H4 (cell line): Measurements from ENCODE around the gene PIM3. TPM values are rescaled to one million over a fixed set of nuclear protein-coding genes. Genes with fewer than 3 reads are reported as not detected.

ENCODE experiments used
- DNase-seq: peaks from one replicate; pipeline ENCODE4 v3.0.0-alpha.2; 2015; ENCODE audit warnings: low spot score
- total RNA-seq: library from RNA; depleted of rRNA; stranded (reverse); fragments of >200 nt; shearing (Covaris generic); gene quantifications from 2 replicates; pipeline ENCODE4 v1.2.3, GENCODE V29; 2014

Gene PIM3
- total RNA-seq, 1 experiment from 2014 or later, result 18.6 TPM

DNA sequence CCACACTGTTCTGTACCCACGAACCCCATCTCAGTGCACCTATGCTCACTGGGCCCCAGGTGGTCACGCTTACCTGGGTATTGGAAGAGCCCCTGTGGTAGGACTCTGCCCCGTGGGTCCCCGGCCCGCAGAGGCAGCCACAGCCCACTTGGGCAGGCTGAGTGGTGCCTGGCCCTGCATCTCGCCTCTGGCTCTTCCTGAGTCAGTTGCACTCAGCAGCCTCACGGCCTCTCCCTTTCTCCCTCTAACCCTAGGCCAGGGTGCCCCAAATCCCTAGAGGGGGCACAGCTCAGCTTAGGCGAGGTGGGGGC, 32.4 kb upstream of the PIM3 start:
- no peak for DNase-seq

GRCh38 chr22:49928555-49929210, 31.9 kb upstream of the PIM3 start:
- no peak for DNase-seq

DNA sequence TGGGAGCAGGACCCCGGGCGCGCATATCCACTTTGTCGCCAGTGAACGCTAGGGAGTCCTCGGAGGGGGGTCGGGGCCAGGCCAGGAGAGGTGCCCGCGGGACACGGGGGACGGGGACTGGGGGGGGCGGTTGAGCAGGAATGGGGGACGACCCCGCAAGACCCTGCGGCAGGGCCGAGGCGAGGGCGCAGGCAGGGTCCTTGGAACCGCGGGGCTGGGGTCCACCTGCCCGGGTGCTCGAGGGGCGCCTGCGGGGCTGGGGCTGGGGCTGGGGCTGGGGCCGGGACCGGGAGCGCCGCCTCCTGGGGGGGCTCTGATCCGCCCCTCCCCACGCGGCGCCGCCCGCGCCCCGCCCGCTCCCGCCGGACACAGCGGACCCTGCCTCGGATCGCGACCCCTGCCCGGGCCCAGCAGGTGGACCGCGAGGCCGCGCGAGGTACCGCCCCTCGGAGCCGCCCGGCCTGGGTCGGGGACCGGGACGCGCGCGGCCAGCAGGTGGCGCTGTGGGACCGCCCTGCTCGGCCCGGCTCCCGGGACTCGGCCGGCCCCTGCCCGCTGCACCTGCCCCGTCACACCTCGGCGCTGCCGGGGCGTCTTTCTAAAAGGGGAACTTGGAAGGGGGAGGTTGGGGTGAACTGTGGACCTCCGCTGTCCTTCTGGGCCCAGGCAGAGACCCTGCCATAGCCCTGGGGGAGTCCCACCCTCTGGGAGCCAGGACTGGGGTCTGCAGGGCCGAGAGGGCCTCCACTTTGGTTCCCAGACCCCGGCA, 31.2 kb upstream of the PIM3 start:
- DNase-seq, result no peak

DNA sequence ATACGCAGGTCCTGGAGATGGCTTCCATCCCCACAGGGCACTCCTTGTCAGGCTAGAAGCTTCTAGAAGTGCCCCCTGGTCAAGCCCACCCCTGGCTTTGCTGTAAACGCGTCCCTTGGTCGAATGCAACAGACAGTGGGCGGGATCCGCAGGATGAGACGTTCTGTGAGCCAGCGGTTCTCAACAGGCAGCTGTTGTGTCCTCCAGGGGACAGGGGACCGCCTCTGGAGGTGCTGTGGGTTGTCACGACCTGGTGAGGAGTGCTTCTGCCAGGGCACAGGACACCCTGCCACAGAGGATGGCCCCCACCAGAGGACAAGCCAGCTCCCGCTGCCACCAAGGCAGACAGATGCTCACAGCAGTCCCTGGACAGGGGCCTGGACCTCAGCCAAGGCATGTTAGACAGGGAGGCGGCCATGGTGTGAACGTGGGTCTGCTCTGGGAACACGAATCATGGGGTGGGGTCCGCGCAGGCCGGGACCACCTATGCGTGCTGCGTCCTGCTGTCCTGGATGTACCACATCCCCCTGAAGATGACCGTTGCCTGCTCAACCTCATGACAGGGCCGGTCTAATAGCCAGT, 30.5 kb upstream of the PIM3 start:
- DNase-seq, result no peak

DNA sequence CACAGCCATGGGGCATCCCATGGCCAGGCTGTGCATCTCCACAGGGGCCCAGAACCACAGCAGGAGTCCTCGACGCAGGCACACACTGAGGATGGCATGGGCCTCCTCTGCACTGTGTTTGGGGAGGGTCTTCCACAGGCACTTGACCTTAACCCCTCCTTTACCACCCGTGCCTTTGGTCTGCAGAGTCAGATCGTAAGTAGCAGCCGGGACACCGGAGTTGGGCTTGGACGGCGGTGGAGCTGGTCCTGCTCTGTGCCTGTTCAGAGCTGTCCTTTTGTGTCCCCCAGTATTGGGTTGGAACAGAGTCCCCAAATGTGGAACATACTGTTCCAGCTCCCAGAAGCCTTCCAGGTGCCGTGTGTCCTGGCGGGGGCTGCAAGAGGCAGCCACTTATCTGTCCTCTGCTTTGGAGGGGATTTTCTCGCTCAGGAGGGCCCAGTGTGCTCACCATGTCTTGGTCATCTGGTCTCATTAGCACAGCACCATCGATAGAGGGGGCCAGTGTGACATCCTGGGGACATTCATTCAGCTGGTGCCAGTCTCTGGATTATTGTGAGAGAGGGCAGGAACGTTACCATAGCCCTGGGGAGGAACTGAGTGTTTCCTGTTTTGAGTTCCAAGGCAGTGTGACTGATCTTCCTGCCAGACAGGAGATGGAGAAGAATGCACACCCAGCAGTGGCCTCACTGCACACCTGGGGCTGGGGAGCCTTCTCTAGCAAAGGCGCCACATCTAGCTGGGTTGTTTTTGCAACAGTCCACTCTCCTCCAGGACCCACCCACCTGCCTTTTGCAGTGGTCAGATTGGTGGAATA, 29.8 kb upstream of the PIM3 start:
- DNase-seq, result peak; percentile 89

GRCh38 chr22:49933236-49934159, 27.1 kb upstream of the PIM3 start:
- DNase-seq, result no peak

DNA sequence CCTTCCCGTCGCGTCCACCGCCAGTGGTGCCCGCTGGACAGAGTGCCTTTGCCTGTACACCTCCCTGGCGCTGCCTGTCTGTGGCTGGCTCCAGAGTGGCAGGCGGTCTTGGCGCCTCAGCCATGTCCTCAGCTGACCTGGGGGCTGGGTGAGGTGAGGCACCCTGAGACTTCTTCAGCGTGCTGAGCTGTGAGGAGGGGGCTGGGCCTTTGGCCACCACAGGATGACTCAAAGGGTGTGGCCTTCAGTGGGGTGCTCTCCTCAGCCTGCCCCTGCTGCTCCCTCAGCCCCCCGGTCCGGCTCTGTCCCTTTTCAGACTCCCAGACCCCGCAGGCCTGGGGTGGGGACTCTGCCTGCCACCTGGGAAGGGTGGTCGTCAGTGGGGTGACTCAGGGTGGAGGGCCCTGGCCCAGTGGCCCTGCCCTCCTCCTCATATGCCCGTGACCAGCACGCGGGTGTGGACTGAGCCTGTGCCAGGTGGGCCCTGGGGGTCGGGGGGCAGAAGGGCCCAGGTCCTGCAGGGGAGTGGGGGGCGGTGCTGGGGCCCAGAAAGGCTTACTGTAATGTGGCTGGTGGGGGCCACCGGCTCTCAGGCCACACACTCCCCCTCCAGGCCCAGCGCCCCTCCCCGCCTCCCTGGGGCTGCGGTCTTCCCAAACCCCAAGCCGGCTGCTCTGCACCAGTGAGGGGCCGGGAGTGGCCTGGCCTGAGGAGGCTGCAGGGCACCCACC, 26.2 kb upstream of the PIM3 start:
- peak; percentile 88 for DNase-seq

- peak; percentile 61 for DNase-seq
These were observed 25.5 kb upstream of the PIM3 start for GRCh38 chr22:49934891-49935557.

GRCh38 chr22:49935561-49935960, 25.0 kb upstream of the PIM3 start:
- DNase-seq, result no peak

GRCh38 chr22:49936018-49936972, 24.3 kb upstream of the PIM3 start:
- DNase-seq, result peak; percentile 89

DNA sequence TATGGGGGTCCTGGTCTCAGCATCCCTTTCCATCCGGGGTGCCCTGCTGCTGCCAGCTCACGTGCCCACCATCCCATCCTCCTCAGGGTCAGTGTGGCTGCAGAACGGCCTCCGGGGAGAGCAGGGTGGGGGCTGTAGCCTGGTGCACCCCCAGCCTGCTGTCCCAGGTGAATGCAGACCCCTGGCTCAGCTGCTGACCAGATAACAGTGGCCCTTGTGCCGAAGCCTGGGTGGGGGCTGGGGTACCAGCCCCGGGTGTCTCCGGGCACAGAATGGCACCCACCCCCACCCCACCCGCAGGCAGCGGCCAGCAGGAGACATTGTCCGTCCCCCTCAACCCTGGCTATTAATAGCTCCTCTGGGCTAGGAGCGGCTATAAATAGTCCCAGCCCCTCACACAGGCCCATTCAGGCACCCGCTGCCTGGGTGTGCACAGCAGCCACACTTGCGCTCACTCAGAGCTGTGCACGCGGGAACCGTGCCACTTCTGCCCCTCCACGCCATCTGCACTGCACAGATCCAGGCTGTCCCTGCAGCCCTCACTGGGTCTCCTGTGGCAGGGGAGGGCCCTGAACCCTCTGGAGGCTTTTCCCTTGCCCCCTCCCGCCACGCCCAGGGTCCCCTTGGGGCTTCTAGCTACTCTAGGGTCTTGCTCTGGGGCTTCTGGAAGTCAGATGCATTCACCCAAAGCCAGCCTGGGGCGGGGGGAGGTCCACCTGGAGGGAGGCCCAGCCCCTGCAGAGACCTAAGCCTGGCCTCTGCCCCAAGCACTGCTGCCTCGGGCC, 23.4 kb upstream of the PIM3 start:
- DNase-seq, result no peak

DNA sequence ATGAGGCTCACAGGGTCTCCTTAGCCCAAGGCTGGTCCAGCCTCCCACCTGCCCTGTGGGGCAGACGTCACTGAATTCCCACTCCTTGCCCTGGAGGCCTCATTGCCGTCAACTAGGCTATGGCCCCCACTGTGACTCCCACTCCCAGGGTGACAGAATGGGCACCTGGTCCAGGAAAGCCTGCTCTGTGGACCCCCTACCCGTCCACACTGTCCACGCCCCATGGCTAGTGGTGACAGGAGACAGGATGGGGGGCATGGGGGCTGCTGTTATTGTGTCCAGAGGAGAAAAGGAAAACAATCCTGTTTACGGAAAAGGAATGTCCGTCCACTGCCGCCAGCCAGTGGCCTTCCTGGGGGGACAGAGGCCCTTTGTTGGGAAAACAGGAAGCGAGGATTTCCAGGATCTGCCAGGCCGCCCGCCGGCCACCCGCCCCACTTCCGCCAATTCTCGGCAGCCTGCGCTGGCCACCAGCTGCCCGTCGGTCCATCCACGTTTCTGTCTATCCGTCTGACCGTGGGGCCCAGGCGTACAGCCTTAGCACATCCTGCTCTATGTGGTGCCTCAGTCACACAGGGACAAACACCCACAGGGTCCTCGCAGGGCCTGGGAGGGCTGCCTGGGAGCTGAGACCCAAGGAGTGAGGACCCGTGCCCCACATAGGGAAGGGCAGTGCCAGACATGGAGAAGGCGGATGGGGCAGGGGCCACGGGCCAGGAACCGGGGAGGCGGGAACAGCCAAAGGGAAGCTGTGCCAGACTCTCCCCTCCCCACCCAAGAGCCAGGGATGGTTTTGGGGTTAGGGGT, 22.6 kb upstream of the PIM3 start:
- DNase-seq, result no peak

DNA sequence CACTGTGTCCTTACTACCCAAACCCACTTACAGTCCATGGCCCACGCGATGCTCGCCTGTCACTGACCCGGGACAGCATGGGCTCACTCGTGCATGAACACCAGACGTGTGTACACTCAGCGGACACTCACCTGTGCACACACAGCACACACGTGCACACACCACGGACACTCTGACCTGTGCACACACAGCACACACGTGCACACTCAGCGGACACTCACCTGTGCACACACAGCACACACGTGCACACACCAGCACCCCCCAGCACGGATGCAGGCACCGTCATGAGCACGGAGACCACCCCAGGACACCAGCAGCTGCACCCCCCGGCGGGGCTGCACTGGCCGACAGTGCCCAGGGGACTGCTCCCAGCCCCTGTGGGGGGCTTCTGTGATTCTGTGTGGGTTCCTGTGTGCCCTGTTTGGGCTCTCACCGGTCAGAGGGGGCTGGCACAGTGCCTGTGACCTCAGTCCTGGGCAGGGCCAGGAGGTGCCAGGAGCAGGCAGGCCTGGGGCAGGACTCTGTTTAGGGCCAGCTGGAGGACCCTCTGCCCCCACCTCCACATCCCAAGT, 21.9 kb upstream of the PIM3 start:
- no peak for DNase-seq

DNA sequence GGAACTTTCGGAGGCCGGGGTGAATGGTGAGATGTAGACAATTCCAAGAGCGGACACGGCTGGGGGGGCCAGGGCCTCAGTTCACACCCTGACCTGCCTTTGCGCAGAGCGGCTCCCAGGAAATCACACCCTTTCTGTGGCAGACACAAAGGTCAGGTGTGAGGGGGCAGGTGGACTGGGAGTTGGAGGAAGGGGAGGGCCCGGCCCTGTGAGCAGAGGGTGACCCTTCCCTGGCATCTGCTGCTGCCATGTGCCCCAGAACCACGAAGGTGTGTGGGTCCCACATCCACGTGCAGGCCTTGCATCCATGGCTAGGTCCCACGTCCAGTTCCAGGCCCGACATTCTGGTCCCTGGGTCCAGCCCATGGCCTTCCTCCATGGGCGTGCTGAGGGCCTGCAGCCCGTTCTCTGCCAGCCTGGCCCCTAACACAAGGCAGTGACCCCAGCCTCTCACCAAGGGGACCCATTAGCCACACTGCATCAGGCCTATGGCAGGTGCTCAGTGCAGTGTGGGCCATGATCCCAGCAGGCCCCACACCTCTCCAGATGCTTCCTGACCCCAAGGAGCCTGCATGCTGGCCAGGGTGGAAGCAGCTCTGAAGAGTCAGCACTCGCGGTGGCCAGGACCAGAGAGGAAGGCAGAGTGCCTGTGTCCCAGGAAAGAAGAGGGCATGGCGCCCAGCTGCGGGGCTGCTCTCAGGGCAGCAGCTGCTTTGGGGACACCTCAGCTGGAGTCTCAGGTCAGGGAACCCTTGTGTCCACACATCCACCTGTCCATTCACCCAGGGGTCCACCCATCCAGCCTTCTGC, 18.9 kb upstream of the PIM3 start:
- no peak for DNase-seq

DNA sequence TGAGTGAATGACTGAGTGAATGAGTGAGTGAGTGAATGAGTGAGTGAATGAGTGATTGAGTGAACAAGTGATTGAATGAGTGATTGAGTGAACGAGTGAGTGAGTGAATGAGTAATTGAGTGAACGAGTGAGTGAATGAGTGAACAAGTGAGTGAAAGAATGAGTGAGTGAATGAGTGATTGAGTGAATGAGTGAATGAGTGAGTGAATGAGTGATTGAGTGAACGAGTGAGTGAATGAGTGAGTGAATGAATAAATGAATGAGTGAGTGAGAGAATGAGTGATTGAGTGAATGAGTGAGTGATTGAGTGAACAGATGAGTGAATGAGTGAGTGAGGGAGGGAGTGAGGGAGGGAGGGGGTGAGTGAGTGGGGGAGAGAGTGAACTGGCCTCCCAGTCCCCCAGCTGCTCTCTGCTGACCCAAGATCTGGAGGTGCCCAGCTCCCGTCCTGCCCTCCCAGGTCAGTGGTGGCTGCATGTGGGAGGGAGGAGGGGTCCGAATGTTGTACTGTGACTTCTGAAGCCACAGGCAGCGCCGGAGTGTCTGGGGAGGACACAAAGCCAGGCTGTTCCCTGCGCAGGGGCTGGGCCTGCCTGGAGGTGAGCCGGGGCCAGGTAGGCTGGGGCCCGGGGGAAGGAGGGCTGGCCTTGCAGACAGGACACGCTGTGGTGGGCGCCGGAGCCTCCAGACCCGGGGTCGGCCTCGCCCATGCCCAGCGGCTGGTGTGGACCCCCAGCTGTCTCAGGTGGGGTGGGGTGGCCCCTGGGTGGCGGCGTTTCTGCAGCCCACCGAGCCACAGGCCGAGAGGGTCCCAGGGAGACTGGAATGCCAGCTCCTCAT, 17.8 kb upstream of the PIM3 start:
- DNase-seq, result no peak
